Stimulated activated naive CD8-positive, alpha-beta T cell treated with anti-CD3 and anti-CD28 coated beads, Interleukin-15, Interleukin-2, amounts not matched to agents 100 U/mL and 50 U/mL, for 24 hours (primary cell): Measurements from ENCODE around the gene OR6V1.
"Not testable (repeated sequence)": the region's sequence is repeated elsewhere in the genome, so short reads cannot be mapped to it uniquely, and the experiment has no call there.

Experiments
- ATAC-seq: fragments of 150-1000 bp; cut with Tn5 transposase; one replicate; pipeline ENCODE4 v1.10.0; 2021
- DNase-seq: peaks from one replicate; pipeline ENCODE4 v3.0.0; 2021

Gene OR6V1

DNA sequence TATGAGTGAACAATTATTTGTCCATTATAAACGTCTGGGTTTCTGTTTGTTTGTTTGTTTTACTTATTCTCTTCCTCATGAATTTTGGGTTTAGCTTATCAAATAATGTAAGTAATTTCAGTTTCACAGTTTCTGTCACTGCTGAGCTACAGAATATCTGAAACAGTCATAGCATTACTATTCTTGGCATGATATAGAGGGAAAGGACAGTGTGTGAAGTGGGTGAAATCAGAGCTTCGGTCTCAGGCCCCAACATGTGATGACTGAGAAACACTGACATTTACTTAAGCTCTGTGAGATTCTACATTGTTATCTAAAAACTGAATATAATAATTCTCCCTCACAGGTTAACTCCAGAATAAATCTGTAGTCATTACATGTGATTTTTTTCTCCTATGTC lies 8.8 kb upstream of the OR6V1 start:
- no peak for DNase-seq

DNA sequence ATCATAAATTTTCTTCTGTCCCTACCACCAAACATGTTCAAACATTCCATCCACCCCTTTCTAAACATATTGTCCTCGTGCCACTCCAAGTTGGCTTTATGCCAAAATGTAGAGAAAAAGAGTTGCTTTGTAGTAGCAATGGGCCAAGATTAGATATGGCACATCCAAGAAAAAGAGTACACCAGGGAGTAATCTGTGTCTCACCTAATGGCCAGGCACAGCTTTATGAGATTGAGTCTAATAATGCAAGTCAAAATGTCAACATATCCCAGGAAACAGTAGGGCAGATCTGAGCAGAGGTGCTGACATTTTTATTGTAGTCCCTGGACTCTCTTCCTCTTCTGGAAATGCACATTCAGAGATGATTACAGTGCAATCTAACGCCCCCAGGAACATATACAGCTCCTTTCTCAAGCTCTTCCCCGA lies 5.7 kb upstream of the OR6V1 start:
- ATAC-seq = no peak

More for the DNA sequence above, 8.8 kb upstream of the OR6V1 start:
- no peak for ATAC-seq

DNA sequence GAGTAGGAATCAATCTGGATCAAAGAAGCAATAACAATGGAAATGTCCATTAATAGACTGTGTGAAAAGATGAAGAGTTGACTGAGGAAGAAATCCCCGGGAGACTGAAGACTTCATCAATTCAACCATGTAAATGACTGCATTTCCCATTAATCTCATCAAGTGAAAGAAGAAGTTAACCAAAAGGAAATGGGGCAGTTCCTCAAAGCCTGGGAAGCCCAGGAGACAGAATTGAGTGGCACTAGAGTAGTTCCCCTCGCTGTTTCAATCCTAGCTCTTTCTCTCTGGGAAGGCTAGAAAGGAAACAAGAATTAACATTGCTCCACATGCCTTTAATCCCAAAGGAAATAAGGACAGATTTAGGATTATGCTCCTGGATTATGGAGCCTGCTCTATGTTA lies 4.8 kb upstream of the OR6V1 start:
- DNase-seq = no peak
- ATAC-seq = no peak

More for the DNA sequence above, 5.7 kb upstream of the OR6V1 start:
- DNase-seq = no peak

DNA sequence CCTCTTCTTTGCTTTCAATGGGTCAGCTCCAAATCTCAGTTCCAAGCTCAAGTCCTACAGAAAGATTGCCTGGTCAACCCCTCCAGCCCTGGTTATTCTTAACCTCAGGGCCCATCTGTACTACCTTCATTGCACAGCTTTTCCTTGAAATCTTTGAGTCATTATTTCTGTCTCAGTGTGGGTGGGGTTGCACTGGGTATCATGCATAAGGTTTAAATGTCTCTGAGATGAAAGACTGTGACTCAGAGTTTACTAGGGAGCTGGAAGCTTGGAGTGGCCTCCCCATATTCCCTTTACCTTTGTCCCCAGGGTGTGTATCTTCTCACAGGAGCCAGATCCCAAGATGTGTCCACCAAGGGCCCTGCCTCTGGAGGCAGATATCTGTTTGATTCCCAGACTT lies 3.3 kb upstream of the OR6V1 start:
- peak; percentile 91 for ATAC-seq
- DNase-seq = no peak

DNA sequence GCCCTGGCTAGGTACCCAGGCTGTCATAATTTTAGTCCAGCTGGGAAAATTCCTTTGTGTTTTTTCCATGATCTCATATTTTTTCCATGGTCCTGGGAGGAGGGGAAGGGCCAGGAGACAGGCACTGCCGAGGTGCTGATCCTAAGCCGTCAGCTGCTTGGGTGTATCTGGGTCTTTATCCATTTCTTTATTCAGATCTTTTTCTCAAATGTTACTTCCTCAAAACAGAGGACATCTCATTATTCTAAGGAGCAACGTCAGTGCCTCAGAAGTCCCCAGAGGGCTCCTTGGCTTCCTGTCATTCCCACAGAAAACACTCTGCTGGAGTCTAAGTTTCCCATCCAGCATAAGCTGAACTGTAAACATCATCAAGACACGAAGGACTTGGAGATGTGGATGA lies 2.8 kb upstream of the OR6V1 start:
- DNase-seq (no peak), ATAC-seq (no peak)

DNA sequence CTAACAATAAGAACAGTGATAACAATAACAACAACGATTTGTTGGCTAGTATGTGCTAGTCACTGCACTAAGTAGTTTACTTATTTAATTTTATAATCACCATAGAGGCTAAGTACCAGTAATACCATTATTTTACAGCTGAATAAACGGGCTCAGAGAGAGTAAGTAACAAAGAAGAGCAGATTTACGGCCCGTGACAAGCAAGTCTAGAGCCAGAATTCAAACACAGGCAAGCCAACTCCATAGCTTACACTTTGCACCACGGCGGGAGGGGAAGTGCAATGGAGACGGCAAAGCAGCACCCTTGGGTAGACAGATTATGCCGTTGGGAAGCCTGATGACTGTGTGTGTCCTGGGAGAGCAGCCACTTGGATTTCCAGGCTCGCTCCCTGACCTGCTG lies 1.2 kb upstream of the OR6V1 start:
- DNase-seq = no peak
- ATAC-seq = no peak

DNA sequence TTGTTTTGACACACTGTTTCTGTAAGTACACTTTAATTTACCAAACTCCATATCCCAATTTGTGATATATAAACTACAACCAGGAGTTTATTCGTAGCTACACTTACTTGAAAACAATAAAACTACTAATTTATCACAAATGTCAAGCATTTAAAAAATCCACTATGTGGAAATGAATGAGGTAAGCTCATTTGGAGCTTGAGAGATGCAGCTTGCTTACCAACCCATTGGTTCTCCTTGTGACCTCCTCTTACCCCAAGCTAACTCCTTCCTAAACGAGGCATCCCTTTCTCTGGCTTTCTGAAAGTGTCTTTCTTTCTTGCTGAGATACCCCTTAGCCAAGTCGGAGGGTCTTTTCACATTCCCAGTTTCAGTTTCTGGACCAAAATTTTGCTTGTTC lies 2.5 kb downstream of the OR6V1 start:
- ATAC-seq (no peak), DNase-seq (no peak)

DNA sequence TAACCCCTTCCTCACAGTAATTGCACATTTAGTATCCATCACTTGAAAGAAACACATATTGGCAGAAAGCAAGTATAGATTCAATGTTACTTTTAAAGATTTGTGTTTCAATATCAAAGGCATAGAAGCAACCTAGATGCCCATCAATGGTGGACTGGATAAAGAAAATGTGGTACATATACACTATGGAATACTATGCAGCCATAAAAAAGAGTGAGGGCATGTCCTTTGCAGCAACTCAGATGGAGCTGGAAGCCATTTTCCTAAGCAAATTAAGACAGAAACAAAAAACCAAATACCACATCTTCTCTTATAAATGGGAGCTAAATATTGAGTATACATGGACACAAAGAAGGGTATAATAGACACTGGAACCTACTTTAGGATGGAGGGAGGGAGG lies 3.6 kb downstream of the OR6V1 start:
- DNase-seq = no peak
- no peak for ATAC-seq

DNA sequence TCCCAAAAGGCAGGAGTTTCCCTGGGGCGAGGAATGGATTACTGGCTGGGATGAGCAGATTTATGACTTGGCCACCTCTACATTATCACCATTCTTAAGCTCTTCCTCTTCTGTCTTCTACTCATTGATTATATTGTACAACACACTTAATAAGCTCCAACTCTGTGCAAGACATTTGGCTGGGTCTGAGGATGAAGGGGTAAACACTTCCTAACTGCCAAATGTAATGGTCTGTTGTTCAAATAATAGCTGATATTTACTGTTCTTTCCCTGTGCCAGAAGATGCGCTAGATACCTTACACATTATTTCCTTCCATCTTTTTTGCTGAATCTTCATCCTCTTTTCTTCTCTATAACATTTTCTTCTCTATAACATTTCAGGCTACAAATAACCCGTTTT lies 11.6 kb downstream of the OR6V1 start:
- no peak for DNase-seq
- ATAC-seq = no peak

DNA sequence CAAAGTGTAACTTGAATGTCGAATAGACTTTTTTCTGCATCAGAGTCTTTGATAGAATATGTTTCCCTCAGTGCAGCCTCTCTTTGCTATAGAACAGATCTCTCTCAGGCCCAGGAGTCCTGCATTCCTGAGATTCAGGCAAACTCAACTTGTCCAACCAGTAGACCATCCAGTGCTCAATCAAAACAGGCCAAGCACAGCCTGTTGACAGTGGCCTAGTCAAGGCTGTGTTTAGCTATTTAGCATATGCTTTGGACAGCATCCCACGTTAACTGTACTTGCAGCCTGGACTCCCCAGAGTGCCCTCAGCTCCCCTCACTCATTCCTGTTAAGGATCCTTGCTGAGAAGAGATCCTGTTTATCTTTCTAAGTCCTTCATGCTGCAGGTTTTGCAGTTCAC lies 16.3 kb downstream of the OR6V1 start:
- ATAC-seq = no peak

DNA sequence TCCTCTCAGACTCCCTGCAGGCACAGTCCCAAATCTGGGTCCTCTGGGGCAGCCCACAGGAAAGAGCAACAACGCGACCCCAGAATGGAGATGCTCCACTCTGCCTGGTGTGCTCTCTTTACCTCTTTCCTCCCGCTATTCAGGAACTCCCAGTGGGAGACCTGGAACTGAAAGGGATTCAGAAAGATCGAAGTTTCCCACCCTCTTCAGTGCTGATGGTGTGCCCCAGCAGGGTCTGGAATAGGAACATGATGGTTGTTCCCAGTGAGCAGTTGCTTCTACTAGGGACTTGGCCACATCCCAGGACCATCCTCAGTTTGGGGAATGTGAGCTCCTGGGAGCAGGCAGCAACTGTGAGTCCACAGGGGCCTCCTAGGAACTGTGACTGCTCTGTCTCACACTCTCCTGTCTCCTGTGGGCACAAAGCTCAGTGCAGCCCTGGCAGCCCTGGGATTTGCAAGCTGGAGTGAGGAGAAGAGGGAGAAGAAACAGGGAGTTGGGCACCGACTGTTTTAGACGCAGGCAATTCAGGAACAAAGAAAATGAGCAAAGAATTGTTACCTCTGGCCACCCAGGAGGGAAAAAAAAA lies 17.9 kb downstream of the OR6V1 start:
- DNase-seq = no peak
- no peak for ATAC-seq

More for the DNA sequence above, 16.3 kb downstream of the OR6V1 start:
- no peak for DNase-seq

DNA sequence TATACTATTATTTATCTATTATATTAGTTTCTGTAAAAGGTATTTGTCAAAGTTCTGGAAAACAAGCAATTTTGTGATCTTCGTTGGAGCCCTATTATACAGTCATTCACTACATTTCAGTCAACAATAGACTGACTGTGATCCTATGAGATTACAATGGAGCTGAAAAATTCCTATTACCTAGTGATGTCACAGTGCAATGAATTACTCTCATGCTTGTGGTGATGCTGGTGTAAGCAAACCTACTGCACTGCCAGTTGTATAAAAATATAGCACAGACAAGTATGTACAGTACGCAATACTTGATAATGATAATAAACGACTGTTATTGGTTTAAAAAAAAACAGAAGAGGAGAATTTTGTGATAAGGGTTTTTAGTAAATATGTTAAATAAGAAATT lies 21.4 kb downstream of the OR6V1 start:
- ATAC-seq (no peak), DNase-seq (no peak)

DNA sequence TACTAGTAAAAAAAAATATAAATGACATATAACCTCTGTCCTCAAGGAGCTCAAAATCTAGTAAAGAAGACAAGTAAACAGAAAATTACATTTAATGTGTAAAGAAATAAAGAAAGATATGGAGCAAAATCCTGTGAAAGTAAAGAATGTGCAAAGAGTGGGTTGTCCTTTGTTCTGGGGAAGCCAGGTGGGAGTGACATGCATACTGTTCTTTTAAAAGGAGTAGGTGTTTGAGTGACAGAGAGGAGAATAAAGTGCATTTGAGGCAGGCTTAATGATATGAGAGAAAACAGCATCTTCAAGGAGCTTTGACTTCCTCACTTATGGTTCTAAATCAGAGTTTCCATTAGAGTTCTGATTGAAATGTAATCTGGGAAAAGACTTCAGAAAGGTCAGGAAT lies 22.0 kb downstream of the OR6V1 start:
- ATAC-seq = no peak
- no peak for DNase-seq

DNA sequence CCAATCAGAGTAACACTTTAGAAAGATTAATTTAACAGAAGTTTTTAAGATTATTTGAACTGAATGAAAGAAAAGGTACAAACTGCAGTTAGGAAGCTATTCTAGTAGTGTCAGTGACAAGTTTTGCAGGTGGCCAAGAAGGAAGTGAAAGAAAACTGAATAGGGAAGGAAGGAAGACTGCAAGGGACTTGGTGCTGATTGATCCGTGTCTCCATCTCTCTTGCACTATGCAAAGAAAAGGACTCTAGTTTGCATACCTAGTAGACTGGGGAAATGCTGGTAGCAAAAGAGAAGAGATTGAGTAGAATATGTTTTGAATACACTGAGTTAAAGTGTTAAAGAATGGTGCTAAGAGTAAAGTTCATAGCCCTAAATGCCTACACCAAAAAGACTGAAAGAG lies 33.0 kb downstream of the OR6V1 start:
- ATAC-seq = no peak
- DNase-seq = no peak

DNA sequence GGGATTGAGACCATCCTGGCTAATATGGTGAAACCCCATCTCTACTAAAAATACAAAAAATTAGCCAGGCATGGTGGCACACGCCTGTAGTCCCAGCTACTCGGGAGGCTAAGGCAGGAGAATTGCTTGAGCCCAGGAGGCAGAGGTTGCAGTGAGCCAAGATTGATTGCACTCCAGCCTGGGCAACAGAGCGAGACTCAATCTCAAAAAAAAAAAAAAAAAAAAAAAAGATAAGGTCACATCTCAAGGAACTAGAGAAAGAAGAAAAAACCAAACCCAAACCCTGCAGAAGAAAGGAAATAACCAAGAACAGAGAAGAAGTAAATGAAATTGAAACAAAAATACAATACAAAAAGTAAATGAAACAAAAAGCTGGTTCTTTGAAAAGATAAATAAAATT lies 33.5 kb downstream of the OR6V1 start:
- not testable (repeated sequence) for DNase-seq, ATAC-seq

DNA sequence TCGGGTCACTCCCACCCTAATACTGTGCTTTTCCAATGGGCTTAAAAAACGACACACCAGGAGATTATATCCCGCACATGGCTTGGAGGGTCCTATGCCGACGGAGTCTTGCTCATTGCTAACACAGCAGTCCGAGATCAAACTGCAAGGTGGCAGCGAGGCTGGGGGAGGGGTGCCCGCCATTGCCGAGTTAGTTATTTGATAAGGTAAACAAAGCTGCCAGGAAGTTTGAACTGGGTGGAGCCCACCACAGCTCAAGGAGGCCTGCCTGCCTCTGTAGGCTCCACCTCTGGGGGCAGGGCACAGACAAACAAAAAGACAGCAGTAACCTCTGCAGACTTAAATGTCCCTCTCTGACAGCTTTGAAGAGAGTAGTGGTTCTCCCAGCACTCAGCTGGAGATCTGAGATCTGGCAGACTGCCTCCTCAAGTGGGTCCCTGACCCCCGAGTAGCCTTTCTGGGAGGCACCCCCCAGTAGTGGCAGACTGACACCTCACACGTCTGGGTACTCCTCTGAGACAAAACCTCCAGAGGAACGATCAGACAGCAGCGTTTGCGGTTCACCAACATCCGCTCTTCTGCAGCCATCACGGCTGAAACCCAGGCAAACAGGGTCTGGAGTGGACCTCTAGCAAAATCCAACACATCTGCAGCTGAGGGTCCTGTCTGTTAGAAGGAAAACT lies 36.5 kb downstream of the OR6V1 start:
- not testable (repeated sequence) for ATAC-seq

DNA sequence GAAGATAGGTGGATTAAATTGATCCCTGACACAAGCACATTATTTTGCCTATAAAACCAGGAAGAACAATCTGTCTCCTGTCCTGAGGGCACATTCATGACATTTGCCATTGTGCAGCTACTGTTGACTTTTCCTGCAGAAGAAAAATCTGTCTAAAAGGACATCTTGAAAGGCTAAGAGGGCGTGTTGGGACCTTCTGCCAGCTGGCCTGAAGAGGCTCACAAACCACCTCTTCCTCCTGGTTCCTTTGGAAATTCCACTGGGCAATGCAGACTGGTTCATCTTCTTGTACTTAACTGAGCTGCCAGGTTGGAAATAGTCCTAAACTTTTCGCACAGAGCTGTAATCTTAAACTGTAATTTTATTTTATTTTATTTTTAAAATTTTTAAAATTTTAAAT lies 44.0 kb downstream of the OR6V1 start:
- ATAC-seq = no peak
- no peak for DNase-seq

More for the DNA sequence above, 36.5 kb downstream of the OR6V1 start:
- not testable (repeated sequence) for DNase-seq

DNA sequence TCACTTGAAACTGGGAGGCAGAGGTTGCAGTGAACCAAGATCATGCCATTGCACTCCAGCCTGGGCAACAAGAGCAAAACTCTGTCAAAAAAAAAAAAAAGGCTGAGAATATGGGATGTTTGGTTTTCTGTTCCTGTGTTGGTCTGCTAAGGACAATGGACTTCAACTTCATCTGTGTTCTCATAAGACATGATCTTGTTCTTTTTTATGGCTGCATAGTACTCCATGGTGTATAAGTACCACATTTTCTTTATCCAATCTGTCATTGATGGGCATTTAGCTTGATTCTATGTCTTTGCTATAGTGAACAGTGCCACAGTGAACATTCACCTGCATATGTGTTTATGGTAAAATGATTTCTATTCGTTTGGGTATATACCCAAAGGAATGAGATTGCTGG lies 47.4 kb downstream of the OR6V1 start:
- not testable (repeated sequence) for DNase-seq, ATAC-seq
